DOHH2 (cell line): ENCODE data around the gene RAB3GAP1.

ENCODE experiments used
- CTCF ChIP-seq: fragments of 200-600 bp; sonication (generic); IDR thresholded peaks from one replicate; pipeline ENCODE4 v1.5.1; 2014; ENCODE audit warnings: antibody characterized with exemption, mild to moderate bottlenecking, low read depth, low read length; ENCODE audit not compliant: poor library complexity, severe bottlenecking
- EZH2phosphoT487 ChIP-seq: fragments of 200-600 bp; sonication (generic); IDR thresholded peaks from 2 replicates; pipeline ENCODE4 v1.6.1; 2017; ENCODE audit warnings: borderline replicate concordance, mild to moderate bottlenecking, antibody characterized with exemption, low read length, moderate library complexity, mixed read lengths

- TF ChIP-seq CTCF: no peak
- no peak for TF ChIP-seq EZH2phosphoT487
Measured at GRCh38 chr2:135094508-135094907, 42.4 kb downstream of the RAB3GAP1 start.
